ENCODE measurements around the gene ASCC3.

GRCh38 chr6:100493206-100493888 lies 387.8 kb downstream of the ASCC3 start:
- TF ChIP-seq POLR2A (IDR thresholded peaks at IDR 0.05) (no peak), CTCF (IDR thresholded peaks at IDR 0.05) (no peak), EP300 (IDR thresholded peaks at IDR 0.05) (no peak)
